GF-D8 (cell line): ENCODE results near the gene WNK1.
A peak's percentile ranks its signal among the peaks of the same experiment; 100 is the strongest.
"Not testable (repeated sequence)": the region's sequence is repeated elsewhere in the genome, so short reads cannot be mapped to it uniquely, and the experiment has no call there.

ENCODE experiments used
- DNase-seq: peaks from one replicate; lab custom pipeline; 2025; lab: John Stamatoyannopoulos, UW

WNK1 gene

DNA sequence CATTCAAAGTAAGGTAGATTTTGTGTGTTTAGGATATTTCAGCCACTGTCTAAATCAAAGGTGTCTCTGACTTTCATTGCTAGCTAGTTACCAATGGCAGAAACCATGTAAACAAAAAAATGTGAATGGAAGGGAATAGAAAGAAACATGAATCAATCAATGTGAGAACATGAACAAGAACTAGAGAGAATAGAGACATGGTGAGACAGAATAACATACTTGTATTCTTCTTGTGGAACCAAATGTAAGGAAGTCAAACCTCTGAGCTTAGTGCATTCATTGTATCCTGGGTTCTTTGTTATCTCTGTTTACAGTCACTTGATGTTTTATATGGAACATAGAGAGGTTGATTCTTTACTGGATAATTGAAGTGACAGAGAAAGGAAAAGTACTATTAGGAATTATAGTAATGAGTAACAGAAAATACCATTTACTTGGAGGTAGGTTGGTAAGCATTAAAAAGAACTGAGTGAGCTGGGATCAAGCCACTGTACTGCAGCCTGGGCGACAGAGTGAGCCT, 2.6 kb upstream of the WNK1 start:
- DNase-seq = no peak

DNA sequence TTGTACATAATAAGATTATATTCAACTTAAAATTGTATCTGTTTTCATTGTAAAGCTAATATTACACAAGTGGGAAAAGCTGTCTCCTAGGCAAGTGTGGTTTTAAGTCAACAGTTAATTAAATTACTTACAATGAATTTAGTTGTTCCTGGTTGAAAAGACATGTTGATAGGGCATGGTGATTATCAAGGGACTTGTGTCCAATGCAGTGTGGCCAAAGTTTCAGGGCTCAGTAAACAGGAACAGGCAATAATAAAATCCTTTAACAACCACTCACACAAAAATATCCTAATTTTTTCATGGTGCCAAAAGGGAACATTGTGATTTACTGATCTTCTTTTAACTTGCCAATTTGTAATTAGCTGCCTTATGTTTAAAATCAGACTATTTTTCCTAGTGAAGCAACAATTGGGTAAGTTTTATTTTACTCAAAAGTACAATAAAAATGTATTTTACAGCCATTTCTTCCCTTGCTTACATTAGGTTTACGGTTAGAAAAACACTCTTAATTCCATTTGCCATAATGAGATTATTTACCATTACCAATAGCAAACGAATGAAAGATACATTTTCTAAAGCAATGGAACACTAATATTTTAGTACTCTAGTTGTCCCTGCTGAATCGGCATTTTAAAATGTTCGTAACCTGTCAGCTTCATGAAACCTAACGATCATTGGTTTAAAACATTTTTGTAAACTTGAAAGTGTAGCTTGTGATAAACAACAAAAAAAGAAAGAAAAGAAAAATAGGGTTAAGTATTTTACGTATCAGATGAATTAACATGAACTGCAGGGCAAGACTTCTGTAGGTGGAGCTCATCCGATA, 1.8 kb upstream of the WNK1 start:
- DNase-seq = no peak

DNA sequence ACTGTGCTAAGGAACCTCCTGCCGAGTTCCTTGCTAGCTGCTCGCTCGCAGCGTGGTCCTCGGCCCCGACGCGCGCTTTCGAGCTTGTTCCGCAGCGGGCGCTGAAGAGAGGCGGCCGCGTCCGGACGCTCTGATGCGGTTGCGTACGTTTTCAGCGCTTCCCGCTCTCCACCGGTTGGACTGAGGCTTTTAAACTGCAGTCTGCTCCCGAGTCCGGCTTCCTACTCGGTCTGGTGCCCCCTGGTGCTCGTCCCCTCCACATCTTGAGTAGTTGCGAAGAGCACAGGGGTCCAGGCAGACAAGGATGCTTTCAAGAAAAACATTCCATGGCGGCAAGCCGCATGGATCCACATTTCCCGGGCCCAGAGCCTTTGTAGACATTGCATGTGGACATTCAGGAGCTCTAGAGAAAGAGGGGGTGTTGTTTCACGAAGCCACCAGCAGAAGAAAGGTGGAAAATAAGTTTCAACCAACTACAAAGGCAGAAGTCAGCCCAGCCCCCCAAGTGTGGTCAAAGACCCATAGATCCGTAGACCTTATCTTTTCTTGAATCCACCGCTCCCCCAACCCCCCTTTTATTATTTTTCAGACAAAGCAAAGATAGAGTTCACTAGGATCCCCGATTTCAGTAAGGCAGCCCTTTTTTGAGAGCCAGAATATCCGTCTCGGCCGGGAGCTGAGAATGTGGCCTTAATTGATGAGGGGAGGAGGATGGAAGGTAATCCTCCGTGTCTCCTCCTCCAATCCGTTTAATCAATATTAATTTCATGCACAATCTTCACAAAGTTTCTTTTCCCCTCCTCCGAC, 984 bp upstream of the WNK1 start:
- DNase-seq = peak; percentile 94

DNA sequence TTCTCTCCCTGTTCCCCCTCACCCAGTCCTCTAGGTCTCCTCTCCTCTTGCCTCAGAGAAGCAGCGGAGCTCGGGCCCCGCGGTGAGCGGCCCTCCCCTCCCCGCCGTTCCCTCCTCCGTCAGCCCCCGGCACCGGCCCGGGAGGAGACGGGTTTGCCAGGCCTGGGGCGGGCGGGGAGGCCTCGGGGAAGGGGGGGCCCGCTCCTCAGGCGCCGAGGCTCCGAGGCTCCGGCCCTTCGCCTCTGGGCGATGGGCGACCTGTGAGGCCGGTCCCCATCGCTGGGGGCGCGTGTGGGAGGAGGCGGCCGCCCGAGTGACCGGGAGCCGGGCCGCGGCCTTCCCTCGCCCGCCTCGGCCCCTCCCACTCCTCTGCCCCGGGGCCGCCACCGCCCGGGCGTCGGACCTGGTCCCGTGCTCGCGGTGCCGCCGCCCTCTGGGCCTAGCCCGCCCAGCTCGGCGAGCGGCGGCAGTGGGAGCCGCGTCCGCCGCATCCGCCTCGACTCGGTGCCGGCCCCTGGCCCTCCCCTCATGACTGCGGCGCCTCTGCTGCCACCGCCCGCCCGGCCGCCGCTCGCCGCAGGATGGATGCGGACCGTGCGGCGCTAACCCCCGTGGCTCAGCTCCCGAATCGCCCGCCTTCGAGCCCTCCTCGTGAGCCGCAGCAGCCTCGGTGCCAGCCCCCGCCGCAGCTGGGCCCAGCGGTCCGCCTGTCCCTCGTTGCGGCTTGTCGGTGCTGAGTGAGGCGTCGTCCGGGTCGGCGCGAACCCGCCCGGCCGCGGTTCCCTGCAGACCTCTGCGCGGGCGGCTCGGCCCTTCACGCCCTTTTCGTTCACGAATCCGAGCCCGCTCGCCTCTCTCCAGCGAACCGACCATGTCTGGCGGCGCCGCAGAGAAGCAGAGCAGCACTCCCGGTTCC, 574 bp downstream of the WNK1 start:
- no peak for DNase-seq

DNA sequence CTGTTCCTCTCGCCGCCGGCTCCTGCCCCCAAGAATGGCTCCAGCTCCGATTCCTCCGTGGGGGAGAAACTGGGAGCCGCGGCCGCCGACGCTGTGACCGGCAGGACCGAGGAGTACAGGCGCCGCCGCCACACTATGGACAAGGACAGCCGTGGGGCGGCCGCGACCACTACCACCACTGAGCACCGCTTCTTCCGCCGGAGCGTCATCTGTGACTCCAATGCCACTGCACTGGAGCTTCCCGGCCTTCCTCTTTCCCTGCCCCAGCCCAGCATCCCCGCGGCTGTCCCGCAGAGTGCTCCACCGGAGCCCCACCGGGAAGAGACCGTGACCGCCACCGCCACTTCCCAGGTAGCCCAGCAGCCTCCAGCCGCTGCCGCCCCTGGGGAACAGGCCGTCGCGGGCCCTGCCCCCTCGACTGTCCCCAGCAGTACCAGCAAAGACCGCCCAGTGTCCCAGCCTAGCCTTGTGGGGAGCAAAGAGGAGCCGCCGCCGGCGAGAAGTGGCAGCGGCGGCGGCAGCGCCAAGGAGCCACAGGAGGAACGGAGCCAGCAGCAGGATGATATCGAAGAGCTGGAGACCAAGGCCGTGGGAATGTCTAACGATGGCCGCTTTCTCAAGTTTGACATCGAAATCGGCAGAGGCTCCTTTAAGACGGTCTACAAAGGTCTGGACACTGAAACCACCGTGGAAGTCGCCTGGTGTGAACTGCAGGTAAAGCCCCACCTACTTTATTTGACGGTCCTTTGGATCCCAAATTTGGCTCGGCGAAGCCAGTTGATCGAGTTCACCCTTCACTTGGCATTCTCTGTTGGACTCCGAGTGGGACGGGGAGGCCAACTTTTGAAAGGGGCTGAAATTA, 1.5 kb downstream of the WNK1 start:
- DNase-seq = no peak

DNA sequence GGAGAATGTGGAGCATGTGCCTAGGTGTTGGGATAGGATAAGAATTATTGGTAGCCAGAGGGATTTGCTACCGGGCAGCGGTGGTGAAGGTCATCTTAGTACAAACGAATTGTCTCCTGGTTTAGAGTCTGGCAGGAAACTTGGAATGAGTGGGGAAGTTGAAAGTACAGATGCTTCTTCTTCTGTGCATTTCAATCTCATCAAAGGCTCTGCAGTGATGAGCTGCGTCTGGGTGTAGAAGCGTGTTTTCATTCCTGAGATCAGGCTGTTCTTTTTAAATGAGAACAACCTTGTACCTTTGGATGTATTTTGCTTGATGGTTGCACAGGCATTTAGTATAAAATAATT, 2.1 kb downstream of the WNK1 start:
- no peak for DNase-seq

DNA sequence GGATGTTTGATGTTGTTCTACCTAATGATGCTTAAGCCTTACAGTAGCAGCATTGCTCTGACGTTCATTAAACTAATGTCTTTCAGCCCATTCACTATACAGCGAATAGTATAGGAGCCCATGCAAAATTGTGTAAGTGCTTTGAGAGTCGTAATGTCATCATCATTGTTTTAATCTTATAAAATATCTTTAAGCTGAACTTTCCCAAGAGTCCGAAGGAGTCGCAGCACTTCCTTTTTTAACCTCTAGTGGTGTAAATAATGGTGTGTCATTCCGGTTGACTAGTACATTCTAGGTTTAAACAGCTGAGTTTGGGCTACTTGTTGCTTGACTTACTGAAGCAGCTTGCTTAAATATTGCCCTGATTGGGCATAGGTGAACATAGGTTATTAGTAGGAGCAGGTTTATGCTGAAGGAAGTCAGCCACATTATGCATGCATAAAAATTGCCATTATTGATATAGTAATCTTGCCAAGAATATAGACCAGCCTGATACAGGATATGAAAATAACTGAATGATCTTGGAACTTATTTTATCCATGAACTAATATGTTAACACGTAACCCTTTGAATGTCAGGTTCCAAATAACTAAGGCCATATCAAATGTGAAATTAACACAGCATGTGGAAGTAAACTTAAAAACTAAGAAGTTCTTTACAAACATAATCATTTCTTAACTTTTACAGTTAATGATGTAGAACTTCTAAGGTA, 2.6 kb downstream of the WNK1 start:
- peak; percentile 88 for DNase-seq

DNA sequence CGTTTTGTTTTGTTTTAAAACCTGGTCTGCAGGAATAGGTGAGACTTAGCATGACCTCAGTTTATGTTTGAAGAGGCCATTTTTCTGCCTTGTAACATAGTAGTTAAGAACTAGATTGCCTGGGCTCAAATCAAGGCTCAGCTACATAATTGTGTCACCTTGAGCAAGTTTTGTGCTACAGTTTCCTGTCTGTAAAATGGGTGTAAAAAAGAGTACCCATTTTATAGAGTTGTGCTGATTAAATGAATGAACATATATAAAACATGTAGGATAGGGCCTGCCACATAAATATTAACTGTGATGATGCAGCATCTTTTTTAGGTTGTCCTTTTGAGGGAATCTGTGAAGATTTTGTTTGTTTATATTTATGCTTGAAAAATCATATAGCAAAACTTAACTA, 7.2 kb downstream of the WNK1 start:
- no peak for DNase-seq

DNA sequence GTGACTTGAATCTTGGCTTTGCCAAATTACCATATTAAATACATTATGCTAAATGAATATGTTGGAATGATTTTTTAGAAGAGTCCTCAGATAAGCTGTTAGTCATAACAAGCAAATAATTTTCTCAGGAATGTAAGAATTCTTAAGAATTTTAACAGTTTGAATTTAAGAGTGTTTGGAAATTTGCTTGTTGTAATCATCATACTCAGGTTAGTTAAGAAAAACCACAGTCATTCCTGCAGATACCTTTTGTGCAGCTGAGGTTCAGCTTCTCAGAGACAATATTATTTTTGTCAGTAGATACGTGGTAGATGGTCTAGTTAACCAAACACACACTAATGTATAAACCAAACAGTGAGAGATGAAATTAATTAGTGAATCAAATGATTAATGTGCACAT, 8.9 kb downstream of the WNK1 start:
- no peak for DNase-seq

DNA sequence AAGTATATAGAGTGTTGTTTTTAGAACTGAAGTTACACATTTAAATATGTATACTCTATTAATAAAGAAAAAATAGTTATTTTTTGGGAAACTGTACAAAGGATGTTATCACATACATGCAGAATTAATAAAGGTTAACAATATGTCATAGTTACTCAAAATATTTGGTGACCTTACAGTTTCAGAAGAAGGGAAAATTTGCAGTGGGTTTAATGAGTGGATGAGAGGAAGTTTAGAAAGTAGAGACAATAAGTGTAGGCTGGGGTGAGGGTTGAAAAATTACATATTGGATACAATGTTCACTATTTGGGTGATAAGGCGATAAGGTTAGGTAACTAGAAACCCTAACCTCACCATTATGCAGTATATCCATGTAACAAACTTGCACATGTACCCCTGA, 13.5 kb downstream of the WNK1 start:
- no peak for DNase-seq

DNA sequence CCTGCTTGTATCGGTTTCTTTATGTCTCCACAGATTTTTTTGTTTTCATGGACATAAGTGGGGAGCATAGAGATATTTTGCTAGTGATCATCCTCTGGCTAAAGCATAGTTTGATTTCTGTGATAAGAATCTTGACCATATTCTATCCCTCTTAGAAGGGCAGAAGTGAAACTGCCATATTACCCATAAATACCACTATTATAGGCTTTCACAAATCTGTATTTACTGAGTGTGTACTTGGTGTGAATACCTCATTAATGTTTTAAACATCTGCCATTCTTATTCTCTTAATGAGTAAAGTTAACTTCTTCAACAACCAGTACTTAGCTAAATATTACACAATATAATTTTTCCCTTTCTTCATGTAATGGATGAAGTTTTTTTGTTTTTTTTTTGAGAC, 16.1 kb downstream of the WNK1 start:
- no peak for DNase-seq

DNA sequence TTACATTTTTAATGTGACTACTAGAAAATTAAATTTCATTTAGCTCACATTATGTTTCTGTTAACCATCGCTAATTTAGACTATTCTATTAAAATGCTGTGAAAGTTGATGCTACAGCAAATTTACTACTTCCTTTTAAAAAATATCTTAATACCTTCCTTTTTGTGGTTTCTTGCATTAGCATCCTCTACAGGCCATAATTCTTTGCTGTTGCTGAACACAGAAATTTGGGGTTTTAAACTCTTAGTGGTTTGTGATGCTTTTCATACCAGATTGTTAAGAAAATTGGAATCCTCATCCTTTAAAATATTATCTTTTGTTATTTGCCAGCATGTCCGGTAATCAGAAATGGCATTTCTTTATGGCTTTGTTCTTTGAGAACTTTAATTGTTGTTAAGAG, 18.1 kb downstream of the WNK1 start:
- peak; percentile 17 for DNase-seq

DNA sequence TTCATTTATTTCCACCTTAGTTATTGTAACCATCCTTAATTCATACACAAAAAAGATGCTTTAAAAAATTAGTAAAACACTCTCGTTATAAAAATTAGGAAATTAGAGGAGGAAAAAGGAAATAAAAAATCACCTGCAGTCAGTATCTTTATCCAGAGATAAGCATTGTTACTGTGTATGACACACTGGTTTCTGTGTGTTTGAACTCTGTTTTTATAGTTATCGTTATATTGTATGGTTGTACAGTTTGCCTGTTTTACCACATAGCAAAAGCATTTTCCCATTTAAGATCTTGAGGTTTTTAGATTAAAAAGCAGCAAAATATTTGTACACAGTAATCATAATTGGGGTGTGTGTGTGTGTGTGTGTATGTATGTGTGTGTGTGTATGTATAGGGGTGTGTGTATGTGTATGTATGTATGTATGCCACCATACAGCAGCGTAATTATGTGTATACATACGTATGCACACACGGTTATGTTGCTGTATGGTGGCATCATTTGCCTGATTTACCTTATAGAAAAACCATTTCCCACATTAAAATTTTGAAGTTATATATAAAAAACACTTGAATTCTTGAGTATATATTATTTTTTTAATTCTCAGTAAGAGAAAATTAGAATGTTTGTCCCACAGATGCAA, 19.8 kb downstream of the WNK1 start:
- no peak for DNase-seq

DNA sequence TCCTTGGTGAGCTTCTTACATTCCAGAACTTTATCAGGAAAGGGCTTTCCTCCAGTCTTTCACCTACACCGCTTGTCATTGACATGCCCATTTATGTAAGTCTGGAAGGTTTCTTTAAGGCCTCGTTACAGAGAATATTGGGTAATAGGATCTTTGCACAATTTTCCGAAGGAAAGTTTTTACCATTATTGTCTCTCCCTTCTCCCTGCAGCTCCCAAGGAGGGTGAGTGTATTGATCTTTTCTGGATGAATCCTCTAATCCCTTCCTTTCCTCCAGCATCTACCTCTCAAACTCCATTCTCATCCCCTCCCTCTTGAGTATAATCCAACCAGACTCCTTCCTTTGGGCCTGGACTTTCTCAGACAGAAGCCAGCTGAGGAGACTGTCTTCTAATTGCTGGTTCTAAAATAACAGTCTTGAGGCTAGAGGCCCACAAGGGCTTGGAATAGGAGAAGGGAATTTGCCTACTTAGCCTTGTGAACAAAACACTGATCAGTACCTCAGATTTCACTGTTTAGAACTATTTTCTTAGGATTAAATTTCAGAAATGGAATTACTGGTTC, 21.8 kb downstream of the WNK1 start:
- DNase-seq = peak; percentile 48

DNA sequence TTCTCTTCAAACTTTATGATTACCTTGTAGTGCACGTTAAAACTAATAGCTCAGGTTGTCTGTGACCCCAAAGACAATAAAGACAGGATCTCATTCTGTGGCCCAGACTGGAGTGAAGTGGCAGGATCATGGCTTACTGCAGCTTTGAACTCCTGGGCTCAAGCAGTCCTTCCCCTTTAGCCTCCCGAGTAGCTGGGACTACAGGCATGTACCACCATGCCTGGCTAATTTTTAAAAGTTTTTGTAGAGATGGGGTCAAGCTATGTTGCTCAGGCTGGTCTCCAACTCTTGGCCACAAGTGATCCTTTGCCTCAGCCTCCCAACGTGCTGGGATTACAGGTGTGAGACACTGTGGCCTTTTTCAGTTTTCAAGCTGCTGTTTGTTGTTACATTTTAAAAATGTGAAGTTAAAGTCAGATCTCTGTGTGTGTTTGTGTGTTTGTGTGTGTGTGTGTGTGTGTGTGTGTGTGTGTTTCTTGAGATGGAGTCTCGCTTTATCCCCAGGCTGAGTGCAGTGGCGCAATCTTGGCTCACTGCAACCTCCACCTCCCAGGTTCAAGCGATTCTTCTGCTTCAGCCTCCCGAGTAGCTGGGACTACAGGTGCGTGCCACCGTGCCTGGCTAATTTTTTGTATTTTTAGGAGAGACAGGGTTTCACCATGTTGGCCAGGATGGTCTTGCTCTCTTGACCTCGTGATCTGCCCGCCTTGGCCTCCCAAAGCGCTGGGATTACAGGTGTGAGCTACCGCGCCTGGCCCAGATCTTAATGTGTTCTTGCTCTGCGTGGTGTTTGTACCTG, 23.8 kb downstream of the WNK1 start:
- not testable (repeated sequence) for DNase-seq

DNA sequence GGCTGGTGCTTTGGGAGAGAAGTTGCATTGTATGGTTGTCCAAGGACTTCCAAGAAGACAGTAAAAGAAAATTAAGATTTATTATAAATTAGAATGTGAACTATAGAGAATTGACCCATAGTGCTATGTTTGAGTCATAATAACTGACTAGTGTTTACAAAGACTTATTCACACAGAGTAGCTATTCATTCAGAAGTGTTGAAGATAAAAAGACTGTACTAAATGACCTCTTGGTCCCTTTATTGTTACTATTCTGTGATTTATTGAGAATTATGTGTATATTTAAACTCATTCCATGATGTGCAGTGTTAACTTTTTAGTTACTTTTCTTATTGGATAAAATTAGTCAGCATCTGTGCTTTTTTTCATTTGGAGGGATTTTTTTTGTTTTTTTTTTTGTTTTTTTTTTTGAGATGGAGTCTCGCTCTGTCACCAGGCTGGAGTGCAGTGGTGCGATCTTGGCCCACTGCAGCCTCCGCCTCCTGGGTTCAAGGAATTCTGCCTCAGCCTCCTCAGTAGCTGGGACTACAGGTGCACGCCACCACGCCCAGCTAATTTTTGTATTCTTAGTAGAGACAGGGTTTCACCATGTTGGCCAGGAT, 24.5 kb downstream of the WNK1 start:
- DNase-seq = not testable (repeated sequence)

DNA sequence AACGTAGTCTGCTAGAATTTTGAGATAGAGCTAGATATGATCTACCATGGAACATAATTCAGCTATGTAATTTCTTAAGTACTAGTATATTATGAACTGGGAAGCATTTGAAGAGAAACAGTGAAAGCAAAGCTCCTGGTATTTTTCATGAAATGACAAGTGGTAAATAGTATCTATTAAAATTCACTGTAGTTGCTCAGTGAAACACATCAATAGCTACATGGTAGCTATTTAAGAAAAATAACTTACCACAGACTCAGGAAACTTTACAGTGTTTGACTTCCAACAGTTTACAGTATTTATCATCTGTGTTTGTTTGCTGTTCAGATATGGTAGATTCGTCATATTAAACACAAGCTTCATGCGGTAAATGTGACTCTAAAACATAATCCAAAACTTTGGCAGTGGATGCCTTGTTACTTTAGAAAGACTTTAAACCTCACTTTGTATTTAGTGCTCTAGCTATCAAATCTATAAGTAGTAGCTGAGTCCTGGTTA, 25.2 kb downstream of the WNK1 start:
- no peak for DNase-seq

DNA sequence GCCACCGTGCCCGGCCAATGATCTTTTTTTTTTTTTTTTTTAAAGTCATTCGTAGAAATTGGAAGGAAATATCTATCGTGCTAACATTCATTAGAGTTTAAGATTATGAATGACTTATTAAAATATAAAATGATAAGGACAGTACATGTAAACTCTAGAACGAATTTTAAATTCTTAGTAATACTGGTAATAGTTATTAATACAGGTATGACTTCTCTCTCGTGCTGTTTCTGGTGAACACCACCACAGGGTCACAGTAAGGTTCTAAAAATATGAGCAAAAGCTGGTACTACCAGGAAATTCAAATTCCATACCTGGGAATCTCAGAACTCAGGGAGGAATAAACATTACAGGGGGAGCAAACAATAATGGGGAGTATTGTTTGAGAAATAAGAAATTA, 26.2 kb downstream of the WNK1 start:
- DNase-seq = no peak
